Amniotic stem cell (primary cell): ENCODE measurements around the gene XIAP.
A peak's percentile ranks its signal among the peaks of the same experiment; 100 is the strongest.
"Not testable (repeated sequence)": the region's sequence is repeated elsewhere in the genome, so short reads cannot be mapped to it uniquely, and the experiment has no call there.

Source experiments
- DNase-seq: peaks from one replicate; lab custom pipeline; 2025; lab: John Stamatoyannopoulos, UW

XIAP gene

GRCh38 chrX:123859846-123860838 is at the start of gene XIAP:
TSS of gene XIAP (plus strand) at chrX:123860053. CDS start at chrX:123885663, 25,610 bp downstream.
- peak; percentile 61 for DNase-seq

- no peak for DNase-seq
These were observed 45.5 kb upstream of the XIAP start for GRCh38 chrX:123814343-123814742.

GRCh38 chrX:123814934-123815394 is 44.9 kb upstream of the XIAP start:
- DNase-seq = not testable (repeated sequence)

GRCh38 chrX:123817288-123817894 is 42.5 kb upstream of the XIAP start:
- DNase-seq = no peak

GRCh38 chrX:123818243-123818642 is 41.6 kb upstream of the XIAP start:
- peak; percentile 16 for DNase-seq

- no peak for DNase-seq
These were observed 36.9 kb upstream of the XIAP start for GRCh38 chrX:123822965-123823364.

GRCh38 chrX:123830309-123830708 is 29.5 kb upstream of the XIAP start:
- DNase-seq = no peak

GRCh38 chrX:123833387-123833786 is 26.5 kb upstream of the XIAP start:
- DNase-seq = no peak

GRCh38 chrX:123834116-123834515 is 25.7 kb upstream of the XIAP start:
- DNase-seq = no peak

GRCh38 chrX:123835661-123836371 is 24.0 kb upstream of the XIAP start:
- peak; percentile 6 for DNase-seq

GRCh38 chrX:123845129-123845528 is 14.7 kb upstream of the XIAP start:
- DNase-seq = not testable (repeated sequence)

GRCh38 chrX:123846577-123847038 is 13.2 kb upstream of the XIAP start:
- DNase-seq = no peak

GRCh38 chrX:123847056-123847455 is 12.8 kb upstream of the XIAP start:
- DNase-seq = no peak

GRCh38 chrX:123849096-123849495 is 10.8 kb upstream of the XIAP start:
- no peak for DNase-seq

- DNase-seq = not testable (repeated sequence)
These were observed 9.9 kb upstream of the XIAP start for GRCh38 chrX:123849906-123850305.

GRCh38 chrX:123851079-123851478 is 8.8 kb upstream of the XIAP start:
- DNase-seq = no peak

- DNase-seq = no peak
These were observed 5.5 kb upstream of the XIAP start for GRCh38 chrX:123854329-123854728.

- peak; percentile 61 for DNase-seq
These were observed 426 bp upstream of the XIAP start for GRCh38 chrX:123859409-123859845.

- no peak for DNase-seq
These were observed 1.1 kb downstream of the XIAP start for GRCh38 chrX:123860983-123861382.

GRCh38 chrX:123869488-123869887 is 9.6 kb downstream of the XIAP start:
- DNase-seq = no peak

GRCh38 chrX:123871309-123871708 is 11.5 kb downstream of the XIAP start:
- no peak for DNase-seq

GRCh38 chrX:123873956-123874355 is 14.1 kb downstream of the XIAP start:
- DNase-seq = no peak
